Left ventricle myocardium inferior (tissue), 1 donor: ENCODE measurements around the gene EPHA5. TPM values are rescaled to one million over a fixed set of nuclear protein-coding genes. Genes with fewer than 3 reads are reported as not detected.

Experiments used
- DNase-seq: peaks from one replicate; pipeline ENCODE4 v3.0.0-alpha.2; 2020
- H3K27ac ChIP-seq: fragments of 200-600 bp; replicated peaks from 2 replicates; pipeline ENCODE4 v1.8.0; 2021
- H3K27me3 ChIP-seq: fragments of 200-600 bp; 2 replicates; pipeline ENCODE4 v1.8.0; 2021; ENCODE audit warnings: low read depth
- H3K36me3 ChIP-seq: fragments of 200-600 bp; 2 replicates; pipeline ENCODE4 v1.8.0; 2021
- H3K4me1 ChIP-seq: fragments of 200-600 bp; 2 replicates; pipeline ENCODE4 v1.8.0; 2021
- H3K4me3 ChIP-seq: fragments of 200-600 bp; 2 replicates; pipeline ENCODE4 v1.8.0; 2021; ENCODE audit warnings: mild to moderate bottlenecking, moderate library complexity
- H3K9me3 ChIP-seq: fragments of 200-600 bp; replicated peaks from 2 replicates; pipeline ENCODE4 v1.8.0; 2021
- intact Hi-C: fragments of 100-400 bp; cut with micrococcal nuclease; formaldehyde crosslinking; loops from one replicate; pipeline ENCODE4 v1.11.0; 2022
- total RNA-seq: library from RNA; stranded (reverse); fragmentation: NEBNext Ultra II Directional; extraction: Animal tissue kit (Norgen Biotek cat#: 25700); gene quantifications from one replicate; pipeline ENCODE4 v1.2.1, GENCODE V29; 2021
- TF ChIP-seq, protein P1 (sequence below): fragments of 200-600 bp; IDR thresholded peaks from 2 replicates; pipeline ENCODE4 v1.8.0; 2021; ENCODE audit warnings: antibody characterized with exemption, mild to moderate bottlenecking, borderline replicate concordance
- donor health status: DM: no; HTN: yes; CAD: no; lungs with severe emphysema.

The EPHA5 gene
- total RNA-seq, 1 donor from 2014 or later, result not detected

DNA sequence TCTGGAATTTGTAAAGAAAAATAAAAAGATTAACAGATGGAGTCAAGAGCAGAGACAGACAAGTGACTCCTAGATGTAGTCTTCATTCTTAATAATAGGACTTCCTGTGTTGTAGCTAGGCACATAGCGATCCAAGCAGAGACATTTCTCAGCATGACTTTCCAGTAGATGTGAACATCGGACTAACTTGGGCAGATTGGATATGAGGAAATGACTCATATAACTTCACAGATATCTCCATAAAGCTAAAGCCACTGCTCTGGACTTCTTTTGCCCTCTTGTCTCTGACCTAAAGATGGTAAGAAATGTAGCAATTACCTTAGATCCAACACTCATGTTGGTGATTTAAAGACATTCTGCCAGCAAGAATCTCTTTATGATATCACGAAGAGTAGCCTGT, 131.7 kb downstream of the EPHA5 start:
- no peak overlapping the region for H3K4me3 ChIP-seq
- H3K27ac ChIP-seq, result no peak overlapping the region
- H3K36me3 ChIP-seq, result no peaks in the 10 kb centered on the region
- intact Hi-C loops, result no loop called here
- H3K27me3 ChIP-seq, result no peaks in the 10 kb centered on the region
- no peak for DNase-seq
- no peaks in the 10 kb centered on the region for H3K4me1 ChIP-seq
- H3K9me3 ChIP-seq, result peaks cover 14% of the 10 kb centered on the region
- TF ChIP-seq, protein P1, sequence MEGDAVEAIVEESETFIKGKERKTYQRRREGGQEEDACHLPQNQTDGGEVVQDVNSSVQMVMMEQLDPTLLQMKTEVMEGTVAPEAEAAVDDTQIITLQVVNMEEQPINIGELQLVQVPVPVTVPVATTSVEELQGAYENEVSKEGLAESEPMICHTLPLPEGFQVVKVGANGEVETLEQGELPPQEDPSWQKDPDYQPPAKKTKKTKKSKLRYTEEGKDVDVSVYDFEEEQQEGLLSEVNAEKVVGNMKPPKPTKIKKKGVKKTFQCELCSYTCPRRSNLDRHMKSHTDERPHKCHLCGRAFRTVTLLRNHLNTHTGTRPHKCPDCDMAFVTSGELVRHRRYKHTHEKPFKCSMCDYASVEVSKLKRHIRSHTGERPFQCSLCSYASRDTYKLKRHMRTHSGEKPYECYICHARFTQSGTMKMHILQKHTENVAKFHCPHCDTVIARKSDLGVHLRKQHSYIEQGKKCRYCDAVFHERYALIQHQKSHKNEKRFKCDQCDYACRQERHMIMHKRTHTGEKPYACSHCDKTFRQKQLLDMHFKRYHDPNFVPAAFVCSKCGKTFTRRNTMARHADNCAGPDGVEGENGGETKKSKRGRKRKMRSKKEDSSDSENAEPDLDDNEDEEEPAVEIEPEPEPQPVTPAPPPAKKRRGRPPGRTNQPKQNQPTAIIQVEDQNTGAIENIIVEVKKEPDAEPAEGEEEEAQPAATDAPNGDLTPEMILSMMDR, result no peak

- H3K27me3 ChIP-seq, result no peaks in the 10 kb centered on the region
- TF ChIP-seq, protein P1, result no peak
These were observed 135.2 kb downstream of the EPHA5 start for GRCh38 chr4:65535113-65535512.

GRCh38 chr4:65521666-65522065, 148.6 kb downstream of the EPHA5 start:
- Histone ChIP-seq H3K4me1 (no peaks in the 10 kb centered on the region), H3K27ac (no peak overlapping the region), H3K4me3 (no peak overlapping the region), H3K36me3 (no peaks in the 10 kb centered on the region), H3K9me3 (peaks cover 24% of the 10 kb centered on the region), H3K27me3 (no peaks in the 10 kb centered on the region)
- intact Hi-C loops, result no loop called here
- TF ChIP-seq, protein P1, result no peak
- DNase-seq, result no peak

More at GRCh38 chr4:65535113-65535512, 135.2 kb downstream of the EPHA5 start:
- no peaks in the 10 kb centered on the region for H3K9me3 ChIP-seq
- intact Hi-C loops, result no loop called here
- no peaks in the 10 kb centered on the region for H3K36me3 ChIP-seq
- H3K4me3 ChIP-seq, result no peak overlapping the region
- no peaks in the 10 kb centered on the region for H3K4me1 ChIP-seq
- no peak for DNase-seq
- no peak overlapping the region for H3K27ac ChIP-seq

- H3K27ac ChIP-seq, result no peak overlapping the region
- peaks cover 11% of the 10 kb centered on the region for H3K9me3 ChIP-seq
- no peaks in the 10 kb centered on the region for H3K27me3 ChIP-seq
- H3K36me3 ChIP-seq, result no peaks in the 10 kb centered on the region
- TF ChIP-seq, protein P1, result no peak
- H3K4me3 ChIP-seq, result no peak overlapping the region
- DNase-seq, result no peak
- intact Hi-C loops, result no loop called here
- no peaks in the 10 kb centered on the region for H3K4me1 ChIP-seq
These were observed 154.6 kb downstream of the EPHA5 start for GRCh38 chr4:65515646-65516045.

GRCh38 chr4:65510976-65511375, 159.3 kb downstream of the EPHA5 start:
- TF ChIP-seq, protein P1, result no peak
- intact Hi-C loops, result no loop called here
- H3K27me3 ChIP-seq, result no peaks in the 10 kb centered on the region
- H3K9me3 ChIP-seq, result peaks cover 25% of the 10 kb centered on the region
- H3K27ac ChIP-seq, result no peak overlapping the region
- DNase-seq, result no peak
- no peaks in the 10 kb centered on the region for H3K4me1 ChIP-seq
- H3K4me3 ChIP-seq, result no peak overlapping the region
- no peaks in the 10 kb centered on the region for H3K36me3 ChIP-seq

DNA sequence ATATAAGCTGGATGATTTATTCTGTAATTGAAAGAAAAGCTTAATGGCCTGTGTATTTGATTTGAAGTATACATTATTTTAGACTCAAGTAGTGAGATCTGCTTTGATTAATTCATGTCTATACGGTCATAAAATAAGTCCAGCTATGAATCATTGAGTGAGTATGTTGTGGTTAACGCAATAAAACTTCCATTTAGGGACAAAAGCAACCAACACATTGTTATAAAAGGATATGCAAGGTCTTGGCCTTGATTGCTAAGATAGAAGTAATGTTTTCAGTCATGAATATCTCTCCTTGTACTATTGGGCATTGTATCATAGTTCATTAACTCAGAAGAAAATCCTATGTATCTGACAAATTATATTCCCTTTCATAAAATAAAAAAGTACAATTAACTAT, 162.1 kb downstream of the EPHA5 start:
- DNase-seq, result no peak
- intact Hi-C loops, result no loop called here
- Histone ChIP-seq H3K27me3 (no peaks in the 10 kb centered on the region), H3K4me1 (no peaks in the 10 kb centered on the region), H3K27ac (no peak overlapping the region), H3K9me3 (peaks cover 32% of the 10 kb centered on the region), H3K4me3 (no peak overlapping the region), H3K36me3 (no peaks in the 10 kb centered on the region)
- TF ChIP-seq, protein P1, result no peak
